Measurements from ENCODE around the gene CENPX.

- TF ChIP-seq CTCF (IDR thresholded peaks at IDR 0.05) (no peak), POLR2AphosphoS5 (IDR thresholded peaks at IDR 0.05) (no peak), POLR2A (IDR thresholded peaks at IDR 0.05) (no peak), EP300 (IDR thresholded peaks at IDR 0.05) (no peak)
Observed at GRCh38 chr17:82029391-82029790, 6.7 kb upstream of the CENPX start.
